ENCODE measurements around the gene TMEM231. TPM values are rescaled to one million over a fixed set of nuclear protein-coding genes. Genes with fewer than 3 reads are reported as not detected.

Gene TMEM231
- total RNA-seq, 4 donors from 2014 or later, result 1.5 to 12.5 (median 5.3) TPM

DNA sequence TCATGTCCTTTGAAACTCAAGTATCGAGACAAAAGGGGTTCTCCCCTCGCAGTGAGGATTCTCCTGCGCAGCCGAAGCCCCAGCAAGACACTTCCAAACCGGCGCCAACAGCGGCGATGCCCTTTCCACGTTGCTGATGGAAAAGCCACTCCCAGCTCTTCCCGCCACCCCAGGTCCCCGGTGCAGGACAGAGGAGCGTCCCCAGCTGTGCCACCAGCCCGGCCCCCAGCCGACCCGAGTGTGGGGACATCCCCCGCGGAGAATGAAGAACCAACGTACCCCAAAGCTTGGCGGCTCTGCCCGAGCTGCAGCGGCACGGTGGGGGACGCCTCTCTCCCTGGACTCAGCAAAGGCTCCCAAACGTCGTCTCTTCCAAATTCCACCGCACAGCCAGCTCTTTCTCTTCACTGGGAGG is 61.4 kb downstream of the TMEM231 start:
- H3K36me3 ChIP-seq, result no peaks in the 10 kb centered on the region
- TF ChIP-seq, protein P1, sequence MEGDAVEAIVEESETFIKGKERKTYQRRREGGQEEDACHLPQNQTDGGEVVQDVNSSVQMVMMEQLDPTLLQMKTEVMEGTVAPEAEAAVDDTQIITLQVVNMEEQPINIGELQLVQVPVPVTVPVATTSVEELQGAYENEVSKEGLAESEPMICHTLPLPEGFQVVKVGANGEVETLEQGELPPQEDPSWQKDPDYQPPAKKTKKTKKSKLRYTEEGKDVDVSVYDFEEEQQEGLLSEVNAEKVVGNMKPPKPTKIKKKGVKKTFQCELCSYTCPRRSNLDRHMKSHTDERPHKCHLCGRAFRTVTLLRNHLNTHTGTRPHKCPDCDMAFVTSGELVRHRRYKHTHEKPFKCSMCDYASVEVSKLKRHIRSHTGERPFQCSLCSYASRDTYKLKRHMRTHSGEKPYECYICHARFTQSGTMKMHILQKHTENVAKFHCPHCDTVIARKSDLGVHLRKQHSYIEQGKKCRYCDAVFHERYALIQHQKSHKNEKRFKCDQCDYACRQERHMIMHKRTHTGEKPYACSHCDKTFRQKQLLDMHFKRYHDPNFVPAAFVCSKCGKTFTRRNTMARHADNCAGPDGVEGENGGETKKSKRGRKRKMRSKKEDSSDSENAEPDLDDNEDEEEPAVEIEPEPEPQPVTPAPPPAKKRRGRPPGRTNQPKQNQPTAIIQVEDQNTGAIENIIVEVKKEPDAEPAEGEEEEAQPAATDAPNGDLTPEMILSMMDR (IDR thresholded peaks at IDR 0.05), result no peak
- TF ChIP-seq POLR2A (IDR thresholded peaks at IDR 0.05) (no peak), POLR2AphosphoS5 (IDR thresholded peaks at IDR 0.05) (no peak), EP300 (IDR thresholded peaks at IDR 0.05; ENCODE audit: low read depth) (no peak)
- in situ Hi-C loops (cut with MboI; ENCODE audit: low pct_ligation_motif_present in 1 of 4, low pct_unique_long_range_greater_than_20kb in 1 of 4, low sequenced_read_pairs in 3 of 4) (loop anchor here in 3 of 4 donors (25.0 kb wide), 1 partner anchor 268 kb away; no protein-coding TSS in a partner anchor), intact Hi-C loops (cut with DNase I; ENCODE audit: low total_unique reads) (no loop called here)
- WGBS, 2 donors (ENCODE audit: low coverage in 1 of 2), result 7% methylated on average over 26 of the region's 26 CpGs; no CpG with 5 or more reads in 1 of the 2 donors
- H3K27ac ChIP-seq, result no peak overlapping the region
- peak overlapping the region in 3 of 4 donors; percentile 2 to 44 (median 30) for H3K4me3 ChIP-seq
- peaks cover 25% of the 10 kb centered on the region for H3K27me3 ChIP-seq
- peaks cover 4 to 14% (median 12%) of the 10 kb centered on the region in 4 donors for H3K4me1 ChIP-seq
- no peak for DNase-seq
- H3K9me3 ChIP-seq, result no peaks in the 10 kb centered on the region

DNA sequence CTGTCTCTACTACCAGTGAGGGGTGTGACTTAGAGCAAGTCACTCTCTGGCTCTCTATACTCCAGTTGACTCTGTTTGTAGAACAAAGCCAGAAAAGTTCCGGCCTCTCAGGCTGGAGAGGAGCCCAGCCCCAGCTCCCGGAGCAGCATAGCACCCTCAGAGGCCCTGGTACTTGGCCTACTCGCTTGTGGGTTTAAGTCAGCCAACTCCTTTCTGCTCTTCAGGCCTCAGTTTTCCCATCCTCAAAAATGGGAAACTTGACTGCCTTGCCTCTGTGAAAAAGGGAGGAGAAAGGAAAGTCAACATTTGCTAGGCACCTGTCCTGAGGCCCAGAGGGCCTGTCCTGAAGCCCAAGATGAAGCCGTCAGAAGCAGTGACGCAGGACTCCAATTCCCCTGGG is 61.9 kb downstream of the TMEM231 start:
- TF ChIP-seq POLR2AphosphoS5 (IDR thresholded peaks at IDR 0.05) (no peak), EP300 (IDR thresholded peaks at IDR 0.05; ENCODE audit: low read depth) (no peak), POLR2A (IDR thresholded peaks at IDR 0.05) (no peak)
- Histone ChIP-seq H3K4me1 (peaks cover 4 to 14% (median 12%) of the 10 kb centered on the region in 4 donors), H3K27ac (no peak overlapping the region), H3K36me3 (no peaks in the 10 kb centered on the region), H3K9me3 (no peaks in the 10 kb centered on the region), H3K4me3 (peak overlapping the region in 1 of 4 donors; percentile 44), H3K27me3 (peaks cover 25% of the 10 kb centered on the region)
- 82% methylated on average over 5 of the region's 5 CpGs; no CpG with 5 or more reads in 1 of the 2 donors for WGBS, 2 donors (ENCODE audit: low coverage in 1 of 2)
- intact Hi-C loops (cut with DNase I; ENCODE audit: low total_unique reads), result no loop called here
- no peak for DNase-seq
- in situ Hi-C loops (cut with MboI; ENCODE audit: low pct_ligation_motif_present in 1 of 4, low pct_unique_long_range_greater_than_20kb in 1 of 4, low sequenced_read_pairs in 3 of 4), result loop anchor here in 3 of 4 donors (25.0 kb wide), 1 partner anchor 268 kb away; no protein-coding TSS in a partner anchor

DNA sequence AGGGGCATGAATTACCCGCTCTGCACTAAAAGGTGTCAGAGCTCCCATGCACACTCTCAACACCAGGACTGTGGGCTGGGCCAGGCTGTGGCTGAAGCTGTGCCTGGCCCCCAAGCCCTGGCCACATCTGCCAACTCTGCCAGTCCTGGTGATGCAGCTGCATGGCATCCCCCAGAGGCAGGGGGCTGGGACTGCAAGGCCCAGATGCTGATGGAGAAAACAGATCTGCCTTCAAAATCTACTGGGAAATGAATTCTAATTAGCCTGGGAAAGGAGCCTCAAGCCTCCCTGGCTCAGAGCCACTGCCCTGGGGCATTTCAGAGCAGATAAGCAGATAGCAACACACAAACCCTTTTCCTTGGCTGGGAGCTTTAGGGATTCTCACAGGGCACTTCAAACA is 64.2 kb downstream of the TMEM231 start:
- no peak for DNase-seq
- H3K36me3 ChIP-seq, result no peaks in the 10 kb centered on the region
- H3K27me3 ChIP-seq, result peaks cover 25% of the 10 kb centered on the region
- TF ChIP-seq EP300 (IDR thresholded peaks at IDR 0.05; ENCODE audit: low read depth) (no peak), POLR2AphosphoS5 (IDR thresholded peaks at IDR 0.05) (no peak), POLR2A (IDR thresholded peaks at IDR 0.05) (no peak)
- TF ChIP-seq, protein P1 (IDR thresholded peaks at IDR 0.05), result no peak
- H3K4me3 ChIP-seq, result no peak overlapping the region
- in situ Hi-C loops (cut with MboI; ENCODE audit: low pct_ligation_motif_present in 1 of 4, low pct_unique_long_range_greater_than_20kb in 1 of 4, low sequenced_read_pairs in 3 of 4) (loop anchor here in 3 of 4 donors (25.0 kb wide), 1 partner anchor 270 kb away; no protein-coding TSS in a partner anchor), intact Hi-C loops (cut with DNase I; ENCODE audit: low total_unique reads) (no loop called here)
- no peak overlapping the region for H3K27ac ChIP-seq
- H3K4me1 ChIP-seq, result peaks cover 4 to 22% (median 18%) of the 10 kb centered on the region in 4 donors
- no peaks in the 10 kb centered on the region for H3K9me3 ChIP-seq
- WGBS, 2 donors (ENCODE audit: low coverage in 1 of 2), result 78% methylated on average over 1 of the region's 1 CpG; no CpG with 5 or more reads in 1 of the 2 donors

DNA sequence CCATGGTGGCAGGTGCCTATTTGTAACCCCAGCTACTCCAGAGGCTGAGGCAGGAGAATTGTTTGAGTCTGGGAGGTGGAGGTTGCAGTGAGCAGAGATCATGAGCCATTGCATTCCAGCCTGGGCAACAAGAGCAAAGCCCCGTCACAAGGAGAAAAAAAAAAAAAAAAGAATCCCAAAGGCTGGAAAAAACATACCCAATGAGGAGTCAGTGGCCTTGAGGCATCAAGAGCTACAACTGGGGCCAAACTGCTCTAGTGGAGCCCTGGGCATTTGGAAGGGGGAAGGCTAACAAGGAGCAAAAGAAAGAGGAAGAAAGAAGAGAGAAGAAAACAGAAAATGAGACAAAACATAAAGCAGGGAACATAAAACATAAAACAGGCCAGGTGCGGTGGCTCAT is 67.7 kb downstream of the TMEM231 start:
- in situ Hi-C loops (cut with MboI; ENCODE audit: low pct_ligation_motif_present in 1 of 4, low pct_unique_long_range_greater_than_20kb in 1 of 4, low sequenced_read_pairs in 3 of 4), result loop anchor here in 3 of 4 donors (25.0 kb wide), 1 partner anchor 274 kb away; no protein-coding TSS in a partner anchor
- intact Hi-C loops (cut with DNase I; ENCODE audit: low total_unique reads), result no loop called here
- TF ChIP-seq POLR2AphosphoS5 (IDR thresholded peaks at IDR 0.05) (no peak), POLR2A (IDR thresholded peaks at IDR 0.05) (no peak), EP300 (IDR thresholded peaks at IDR 0.05; ENCODE audit: low read depth) (no peak)
- TF ChIP-seq, protein P1 (IDR thresholded peaks at IDR 0.05), result no peak
- Histone ChIP-seq H3K9me3 (no peaks in the 10 kb centered on the region), H3K4me1 (peaks cover 0 to 21% (median 13%) of the 10 kb centered on the region in 4 donors), H3K4me3 (no peak overlapping the region), H3K27me3 (peaks cover 4% of the 10 kb centered on the region), H3K27ac (no peak overlapping the region), H3K36me3 (no peaks in the 10 kb centered on the region)
- DNase-seq, result no peak
- 89% methylated on average over 2 of the region's 2 CpGs for WGBS, 2 donors (ENCODE audit: low coverage in 1 of 2)

Other genes with a start within 250 kb of the TMEM231 start
- 100 to 1,000 TPM in 3 of 4 donors, 10 to 100 TPM in 1; 51.2 to 318 (median 145) TPM for gene CFDP1, start 122.7 kb downstream of the TMEM231 start, total RNA-seq
- 10 to 100 TPM; 16.5 to 96.7 (median 49.2) TPM for gene TMEM170A, start 91.6 kb downstream of the TMEM231 start, total RNA-seq
- gene CHST6, start 60.8 kb downstream of the TMEM231 start, total RNA-seq, result 1 to 10 TPM; 1.7 to 3.7 (median 2.9) TPM
- 10 to 100 TPM; 17.6 to 52.0 (median 33.8) TPM for gene CHST5, start 20.1 kb downstream of the TMEM231 start, total RNA-seq
- gene GABARAPL2, start 10.1 kb upstream of the TMEM231 start, total RNA-seq, result 100 to 1,000 TPM in 1 of 4 donors, 10 to 100 TPM in 3; 40.0 to 128 (median 81.3) TPM
- 10 to 100 TPM; 14.1 to 94.3 (median 49.1) TPM for gene ADAT1, start 67.0 kb upstream of the TMEM231 start, total RNA-seq
- gene KARS1, start 91.4 kb upstream of the TMEM231 start, total RNA-seq, result 10 to 100 TPM; 15.3 to 86.5 (median 76.4) TPM
- 10 to 100 TPM; 20.9 to 50.0 (median 36.3) TPM for gene TERF2IP, start 91.5 kb upstream of the TMEM231 start, total RNA-seq
- gene CPHXL2, start 120.8 kb upstream of the TMEM231 start, total RNA-seq, result not detected
- not detected for gene DUXB, start 145.2 kb upstream of the TMEM231 start, total RNA-seq
- not detected for gene CPHXL, start 170.2 kb upstream of the TMEM231 start, total RNA-seq

All from transverse colon (tissue), 4 donors.